Muscle layer of duodenum (tissue), 2 donors: ENCODE results near the gene MDFIC2.

Source experiments
- H3K27ac ChIP-seq: one replicate; pipeline ENCODE4 v1.7.0; 2013; ENCODE audit warnings: mild to moderate bottlenecking, low read length
- H3K27me3 ChIP-seq: one replicate; pipeline ENCODE4 v1.7.0; 2013; ENCODE audit warnings: low read depth, mild to moderate bottlenecking, control low read depth, low read length
- H3K36me3 ChIP-seq, 2 donors: one replicate each; pipeline ENCODE4 v1.7.0; 2013; ENCODE audit warnings: low read length in 2 of 2, control low read depth in 1 of 2, mild to moderate bottlenecking in 1 of 2; ENCODE audit not compliant: insufficient read depth in 2 of 2, control insufficient read depth in 1 of 2
- H3K4me1 ChIP-seq, 2 donors: one replicate each; pipeline ENCODE4 v1.7.0; 2013; ENCODE audit warnings: low read length in 2 of 2, mild to moderate bottlenecking in 2 of 2, control low read depth in 1 of 2, moderate library complexity in 1 of 2; ENCODE audit not compliant: insufficient read depth in 2 of 2, control insufficient read depth in 1 of 2
- H3K4me3 ChIP-seq, 2 donors: one replicate each; pipeline ENCODE4 v1.7.0; 2013; ENCODE audit warnings: low read length in 2 of 2, low read depth in 1 of 2, mild to moderate bottlenecking in 1 of 2
- H3K9me3 ChIP-seq, 2 donors: one replicate each; pipeline ENCODE4 v1.7.0; 2013; ENCODE audit warnings: low read length in 2 of 2, control low read depth in 1 of 2, mild to moderate bottlenecking in 1 of 2; ENCODE audit not compliant: control insufficient read depth in 1 of 2
- donor health status: healthy.

The MDFIC2 gene

DNA sequence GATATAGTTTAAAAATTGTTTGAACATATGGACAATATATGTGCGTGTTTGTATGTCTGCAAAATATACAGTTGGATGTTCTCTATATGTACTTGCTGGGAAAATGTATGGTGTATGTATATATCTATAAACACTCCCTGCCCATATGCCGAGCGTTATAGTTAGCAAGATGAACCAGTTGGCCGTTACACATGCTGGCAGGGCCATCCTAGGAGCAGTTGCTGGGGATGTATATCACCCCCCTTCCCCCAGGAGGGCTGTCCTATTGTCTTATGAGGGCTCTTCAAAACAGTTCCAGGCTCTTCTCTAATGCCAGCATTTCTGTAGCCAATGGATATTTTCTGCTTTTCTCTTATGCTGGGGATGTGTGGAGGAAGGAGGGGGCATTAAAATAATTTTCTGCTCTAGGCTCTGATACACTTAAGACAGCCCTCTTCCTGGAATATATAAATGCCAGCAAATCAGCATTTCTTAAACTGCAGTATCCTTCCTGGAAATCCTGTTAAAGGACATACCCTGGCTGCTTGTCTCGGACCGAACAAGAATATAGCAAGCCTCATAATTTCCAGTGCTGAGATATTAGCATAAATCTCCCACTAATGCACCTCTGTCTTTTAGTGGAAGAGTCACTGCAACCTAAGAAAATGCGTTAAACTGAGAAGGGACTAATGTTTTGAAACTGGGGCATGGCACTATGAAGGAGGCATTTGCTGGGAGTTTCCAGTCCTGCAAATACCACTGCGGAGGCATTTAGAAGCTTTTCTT, 134.4 kb downstream of the MDFIC2 start:
- no peaks in the 10 kb centered on the region for H3K9me3 ChIP-seq
- no peaks in the 10 kb centered on the region for H3K4me1 ChIP-seq
- no peaks in the 10 kb centered on the region for H3K27me3 ChIP-seq
- H3K27ac ChIP-seq = no peak overlapping the region
- H3K36me3 ChIP-seq = no peaks in the 10 kb centered on the region
- H3K4me3 ChIP-seq = no peak overlapping the region

DNA sequence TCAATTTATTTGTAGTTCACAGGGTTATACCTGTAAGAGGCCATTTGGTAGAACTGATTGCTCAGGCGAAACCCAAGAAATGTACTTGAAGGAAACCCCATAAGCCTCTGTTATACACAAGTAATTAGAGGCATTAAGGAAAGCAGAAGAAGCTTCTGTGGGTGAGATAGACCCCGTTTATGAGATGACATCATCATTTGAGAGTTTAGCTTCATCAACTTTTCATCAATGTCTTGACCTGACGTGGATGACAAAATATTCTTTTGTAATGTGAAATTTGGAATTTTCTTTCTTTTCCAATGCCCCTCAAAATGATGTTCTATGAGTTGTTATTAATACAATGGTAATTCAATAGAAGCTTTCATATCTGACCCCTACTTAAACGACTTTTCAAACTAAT, 136.2 kb downstream of the MDFIC2 start:
- no peaks in the 10 kb centered on the region for H3K36me3 ChIP-seq
- no peak overlapping the region for H3K4me3 ChIP-seq
- H3K4me1 ChIP-seq = no peaks in the 10 kb centered on the region
- no peak overlapping the region for H3K27ac ChIP-seq
- H3K9me3 ChIP-seq = no peaks in the 10 kb centered on the region
- no peaks in the 10 kb centered on the region for H3K27me3 ChIP-seq

DNA sequence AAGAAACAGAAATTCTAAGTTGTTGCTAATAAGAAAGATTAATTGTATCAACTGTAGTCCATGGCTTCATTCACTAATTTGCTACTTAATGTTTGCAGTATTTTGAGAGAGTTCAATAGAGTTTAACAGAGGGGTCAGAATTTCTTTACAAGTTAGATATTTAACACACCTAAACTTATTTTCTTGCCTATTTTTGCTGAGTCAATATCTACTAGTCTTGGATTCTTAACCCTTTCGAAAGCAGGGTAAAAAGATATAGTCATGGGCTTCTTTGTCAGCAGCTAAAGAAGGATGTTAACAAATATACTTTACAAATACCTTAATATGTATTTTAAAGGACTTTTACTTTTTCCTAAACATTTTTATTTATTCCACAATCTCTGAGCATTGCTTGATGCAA, 155.6 kb downstream of the MDFIC2 start:
- no peaks in the 10 kb centered on the region for H3K27me3 ChIP-seq
- H3K36me3 ChIP-seq = no peaks in the 10 kb centered on the region
- no peak overlapping the region for H3K27ac ChIP-seq
- H3K9me3 ChIP-seq = no peaks in the 10 kb centered on the region
- no peak overlapping the region for H3K4me3 ChIP-seq
- no peaks in the 10 kb centered on the region for H3K4me1 ChIP-seq

DNA sequence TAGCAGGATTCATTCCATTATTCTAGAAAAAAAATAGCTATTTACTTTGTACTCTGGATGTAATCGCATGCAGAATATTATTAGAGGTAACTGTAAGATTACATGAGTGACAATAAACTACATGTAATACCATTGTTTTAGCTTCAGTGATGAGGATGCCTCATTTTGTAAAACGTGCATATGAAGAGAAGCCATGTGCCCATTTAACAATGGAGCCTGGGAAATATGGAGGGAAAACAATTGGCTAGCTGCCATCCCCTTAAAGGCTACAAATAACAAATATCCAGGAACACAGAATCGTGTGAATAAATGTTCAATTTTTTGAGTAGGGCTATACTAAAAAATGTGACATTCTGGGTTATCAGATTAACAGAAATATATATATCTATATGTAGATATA, 161.8 kb downstream of the MDFIC2 start:
- no peaks in the 10 kb centered on the region for H3K36me3 ChIP-seq
- H3K4me1 ChIP-seq = no peaks in the 10 kb centered on the region
- H3K4me3 ChIP-seq = no peak overlapping the region
- H3K9me3 ChIP-seq = no peaks in the 10 kb centered on the region
- no peaks in the 10 kb centered on the region for H3K27me3 ChIP-seq
- H3K27ac ChIP-seq = no peak overlapping the region

DNA sequence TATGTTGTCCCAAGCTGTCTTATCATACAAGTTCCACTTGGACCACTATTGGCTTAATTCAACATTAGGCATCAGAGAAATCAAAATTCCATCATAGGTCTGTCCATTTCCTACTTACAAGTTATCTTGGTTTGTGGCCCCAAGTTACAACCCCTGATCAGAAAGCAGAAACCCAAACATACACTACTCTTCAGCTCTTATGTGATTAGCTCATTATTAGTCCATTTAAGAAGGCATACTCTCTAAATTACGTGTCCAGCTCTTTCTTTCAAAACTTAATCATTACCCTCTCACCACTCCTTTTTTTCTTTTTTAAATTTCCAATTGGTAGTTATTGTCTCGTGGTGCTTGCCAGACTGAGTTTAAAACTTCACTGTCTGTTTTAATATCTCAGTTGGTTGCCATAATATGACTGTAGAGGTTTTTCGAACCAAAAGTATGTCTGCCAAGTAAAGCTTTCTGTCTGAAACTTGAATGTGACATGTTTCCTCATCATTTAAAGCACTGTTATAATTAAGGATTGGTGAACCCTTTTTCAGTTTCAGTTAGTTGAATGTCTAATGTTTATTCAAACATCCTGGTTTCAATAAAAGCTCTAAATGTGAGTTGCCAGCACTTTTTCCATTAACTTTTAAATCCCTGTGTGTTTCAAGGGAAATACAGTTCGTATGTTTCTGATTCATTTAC, 162.6 kb downstream of the MDFIC2 start:
- H3K36me3 ChIP-seq = no peaks in the 10 kb centered on the region
- H3K27me3 ChIP-seq = no peaks in the 10 kb centered on the region
- H3K9me3 ChIP-seq = no peaks in the 10 kb centered on the region
- no peak overlapping the region for H3K27ac ChIP-seq
- H3K4me1 ChIP-seq = no peaks in the 10 kb centered on the region
- H3K4me3 ChIP-seq = no peak overlapping the region
